Kidney capillary endothelial cell (primary cell): ENCODE measurements around the gene MNX1.

Source experiments
- DNase-seq: peaks from one replicate; pipeline ENCODE4 v3.0.0-alpha.2; 2018; ENCODE audit warnings: low spot score

The MNX1 gene

GRCh38 chr7:157032644-157033482 lies 22.4 kb upstream of the MNX1 start:
- no peak for DNase-seq

GRCh38 chr7:157032128-157032527 lies 21.7 kb upstream of the MNX1 start:
- no peak for DNase-seq

- DNase-seq: no peak
Observed at GRCh38 chr7:157028199-157028903, 17.9 kb upstream of the MNX1 start.

GRCh38 chr7:157027568-157028198 lies 17.2 kb upstream of the MNX1 start:
- DNase-seq: no peak

GRCh38 chr7:157024716-157025115 lies 14.3 kb upstream of the MNX1 start:
- no peak for DNase-seq

- no peak for DNase-seq
Observed at GRCh38 chr7:157023589-157023905, 13.1 kb upstream of the MNX1 start.

- DNase-seq: no peak
Observed at GRCh38 chr7:157022681-157023588, 12.5 kb upstream of the MNX1 start.

GRCh38 chr7:157021871-157022680 lies 11.6 kb upstream of the MNX1 start:
- DNase-seq: no peak

- DNase-seq: no peak
Observed at GRCh38 chr7:157021071-157021870, 10.8 kb upstream of the MNX1 start.

GRCh38 chr7:157020514-157021070 lies 10.1 kb upstream of the MNX1 start:
- no peak for DNase-seq

GRCh38 chr7:157019718-157020451 lies 9.4 kb upstream of the MNX1 start:
- DNase-seq: no peak

- no peak for DNase-seq
Observed at GRCh38 chr7:157018997-157019608, 8.6 kb upstream of the MNX1 start.

GRCh38 chr7:157018328-157018996 lies 8.0 kb upstream of the MNX1 start:
- no peak for DNase-seq

GRCh38 chr7:157017603-157018327 lies 7.3 kb upstream of the MNX1 start:
- DNase-seq: no peak

GRCh38 chr7:157017149-157017548 lies 6.7 kb upstream of the MNX1 start:
- no peak for DNase-seq

GRCh38 chr7:157016352-157017041 lies 6.0 kb upstream of the MNX1 start:
- no peak for DNase-seq

- DNase-seq: no peak
Observed at GRCh38 chr7:157016024-157016351, 5.5 kb upstream of the MNX1 start.
